ENCODE measurements around the gene EFHD1.
"Not testable (repeated sequence)": the region's sequence is repeated elsewhere in the genome, so short reads cannot be mapped to it uniquely, and the experiment has no call there.

The EFHD1 gene

DNA sequence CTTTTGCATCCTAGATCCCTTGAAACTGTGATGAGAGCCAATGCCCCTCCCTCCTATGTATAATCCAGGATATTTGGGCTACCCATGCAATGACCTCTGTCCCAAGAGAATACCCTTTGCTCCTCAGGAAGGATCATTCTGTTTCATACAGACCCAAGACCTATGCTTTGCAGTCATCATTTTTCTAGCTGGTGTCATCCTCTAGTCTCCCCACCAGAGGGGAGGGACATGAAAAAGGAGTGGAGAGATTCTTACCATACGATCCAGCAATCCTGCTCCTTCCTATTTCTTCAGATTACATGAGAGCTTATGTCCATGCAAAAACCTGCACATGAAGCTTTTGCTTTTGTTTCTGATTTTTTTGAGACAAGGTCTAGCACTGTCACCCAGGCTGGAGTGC lies 50.0 kb downstream of the EFHD1 start:
- TF ChIP-seq CTCF (IDR thresholded peaks at IDR 0.05; ENCODE audit: low read depth, low read length): no peak
- H3K4me3 ChIP-seq (ENCODE audit: low read depth, low read length): no peak overlapping the region

DNA sequence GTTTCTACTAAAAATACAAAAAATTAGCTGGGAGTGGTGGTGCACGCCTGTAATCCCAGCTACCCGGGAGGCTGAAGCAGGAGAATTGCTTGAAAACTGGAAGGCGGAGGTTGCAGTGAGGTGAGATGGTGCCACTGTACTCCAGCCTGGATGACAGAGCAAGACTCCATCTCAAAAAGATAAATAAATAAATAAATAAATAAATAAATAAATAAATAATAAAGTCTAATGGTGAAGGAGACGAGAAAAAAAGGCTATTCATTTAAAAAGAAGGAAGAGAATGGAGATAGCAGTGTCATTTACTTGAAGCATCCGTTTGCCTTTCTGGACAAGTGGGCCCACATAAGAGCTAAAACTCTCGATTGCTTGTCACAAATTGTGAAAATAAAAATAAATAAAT lies 52.0 kb downstream of the EFHD1 start:
- not testable (repeated sequence) for H3K4me3 ChIP-seq (ENCODE audit: low read depth, low read length)

DNA sequence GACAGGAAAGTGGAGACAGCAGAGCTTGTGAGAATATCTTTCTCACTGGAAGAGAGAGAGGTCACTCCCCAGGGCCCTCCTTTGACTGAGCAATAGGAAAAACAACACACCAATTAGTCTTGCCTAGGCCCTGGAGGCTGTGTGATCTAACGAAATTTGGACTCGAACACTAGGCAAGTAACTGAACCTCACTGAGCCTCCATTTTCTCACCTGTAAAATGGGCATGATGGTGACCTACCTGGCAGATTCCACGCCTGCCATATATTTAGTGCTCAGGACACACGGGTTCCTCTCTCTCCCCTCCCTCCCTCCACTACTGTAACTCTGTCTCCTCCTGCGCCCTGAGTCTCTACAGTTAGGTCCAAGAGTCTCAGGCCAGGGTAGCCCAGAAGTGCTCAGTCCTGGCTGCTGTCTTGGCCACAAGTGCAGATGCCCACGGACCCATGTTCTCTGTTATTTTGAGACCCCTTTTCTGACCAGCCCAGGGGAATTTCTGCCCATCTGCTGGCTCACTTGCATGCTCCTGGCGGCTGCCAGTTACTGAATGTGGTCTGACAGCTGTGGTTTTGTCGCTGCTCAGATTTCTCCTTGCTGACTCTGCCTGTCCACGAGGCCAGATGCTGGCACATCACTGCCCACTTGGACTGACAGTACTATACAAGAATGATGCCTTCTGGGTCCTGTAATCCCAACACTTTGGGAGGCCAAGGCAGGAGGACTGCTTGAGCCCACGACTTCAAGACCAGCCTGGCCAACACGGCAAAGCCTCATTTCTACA lies 54.2 kb downstream of the EFHD1 start:
- no peak for TF ChIP-seq CTCF (IDR thresholded peaks at IDR 0.05; ENCODE audit: low read depth, low read length)
- H3K4me3 ChIP-seq (ENCODE audit: low read depth, low read length): no peak overlapping the region

- no peak overlapping the region for H3K4me3 ChIP-seq (ENCODE audit: low read depth, low read length)
- no peak for TF ChIP-seq CTCF (IDR thresholded peaks at IDR 0.05; ENCODE audit: low read depth, low read length)
These were observed 54.8 kb downstream of the EFHD1 start for GRCh38 chr2:232688201-232688600.

- TF ChIP-seq CTCF (IDR thresholded peaks at IDR 0.05; ENCODE audit: low read depth, low read length): no peak
These were observed 55.9 kb downstream of the EFHD1 start for GRCh38 chr2:232689152-232689910.

DNA sequence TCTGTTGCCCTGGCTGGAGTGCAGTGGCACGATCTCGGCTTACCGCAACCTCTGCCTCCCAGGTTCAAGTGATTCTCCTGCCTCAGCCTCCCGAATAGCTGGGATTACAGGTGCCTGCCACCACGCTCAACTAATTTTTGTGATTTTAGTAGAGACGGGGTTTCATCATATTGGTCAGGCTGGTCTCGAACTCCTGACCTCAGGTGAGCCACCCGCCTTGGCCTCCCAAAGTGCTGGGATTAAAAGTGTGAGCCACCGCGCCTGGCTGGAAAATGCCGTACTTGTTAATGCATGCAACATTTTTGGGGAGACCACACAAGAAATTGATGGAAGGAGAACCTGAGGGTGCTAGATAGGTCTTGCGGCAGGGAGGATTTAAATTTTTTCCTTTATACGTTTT lies 57.7 kb downstream of the EFHD1 start:
- not testable (repeated sequence) for H3K4me3 ChIP-seq (ENCODE audit: low read depth, low read length)

More at GRCh38 chr2:232689152-232689910, 55.9 kb downstream of the EFHD1 start:
- no peak overlapping the region for H3K4me3 ChIP-seq (ENCODE audit: low read depth, low read length)

DNA sequence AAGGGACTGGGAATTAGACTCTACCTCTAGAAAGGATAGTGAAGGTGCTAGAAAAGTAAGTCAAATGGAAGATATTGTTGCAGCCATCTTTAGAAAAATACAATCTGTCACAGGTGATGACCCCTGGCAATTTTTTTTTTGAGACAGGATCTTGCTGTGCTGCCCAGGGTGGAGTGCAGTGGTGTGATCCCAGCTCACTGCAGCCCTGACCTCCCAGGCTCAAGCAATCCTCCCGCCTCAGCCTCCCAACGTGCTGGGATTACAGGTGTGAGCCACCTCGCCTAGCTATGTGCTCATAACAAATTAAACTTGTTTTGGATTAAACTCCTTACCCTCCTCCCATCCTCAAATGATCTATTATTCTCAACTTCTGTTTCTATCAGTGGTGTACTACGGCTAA lies 59.9 kb downstream of the EFHD1 start:
- TF ChIP-seq CTCF (IDR thresholded peaks at IDR 0.05; ENCODE audit: low read depth, low read length): no peak
- no peak overlapping the region for H3K4me3 ChIP-seq (ENCODE audit: low read depth, low read length)

DNA sequence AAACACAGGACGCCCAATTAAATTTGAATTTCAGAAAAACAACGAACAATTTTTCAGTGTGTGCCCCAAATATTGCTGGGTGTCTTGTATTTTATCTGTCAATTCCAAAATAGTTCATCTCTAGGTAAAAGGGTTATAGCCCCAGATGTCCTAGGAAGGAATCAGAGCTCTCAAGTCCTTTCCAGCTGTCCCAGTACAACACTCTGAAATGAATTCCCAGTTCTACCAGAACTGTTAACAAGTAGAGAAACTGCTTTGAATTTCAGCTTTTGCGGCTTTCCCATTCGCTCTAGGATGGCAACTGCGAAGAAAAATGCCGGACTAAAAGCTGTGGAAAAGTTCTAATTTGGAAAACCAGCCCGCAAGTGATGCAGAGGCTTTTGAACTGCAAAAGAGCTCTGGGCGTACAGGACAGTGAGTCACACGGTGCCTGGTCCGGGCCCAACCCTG lies 63.2 kb downstream of the EFHD1 start:
- no peak for TF ChIP-seq CTCF (IDR thresholded peaks at IDR 0.05; ENCODE audit: low read depth, low read length)
- H3K4me3 ChIP-seq (ENCODE audit: low read depth, low read length): peak overlapping the region; percentile 78
